K562 (cell line): Measurements from ENCODE around the gene TSKS. TPM values are rescaled to one million over a fixed set of nuclear protein-coding genes. Genes with fewer than 3 reads are reported as not detected.

Experiments used
- ATAC-seq: fragments of 200-7000 bp; cut with Tn5 transposase; 3 replicates; pipeline ENCODE4 v1.9.1; 2020; ENCODE audit warnings: moderate library complexity
- BruUV-seq: library from RNA; stranded (reverse); fragments of 400-500 nt; replicated peaks from 2 replicates; lab custom pipeline; 2021; lab: Mats Ljungman, UMichigan
- CTCF ChIA-PET: fragments of 300-600 bp; formaldehyde crosslinking; extraction: SDS; loops from one replicate; lab custom pipeline; 2021; ENCODE audit warnings: low intra/inter-chr PET ratio; lab: Yijun Ruan, JAX
- POLR2A ChIA-PET: fragments of 300-600, 350-650 bp; sonication (Branson Sonifier 250); formaldehyde crosslinking; extraction: SDS; loops from one replicate; lab custom pipeline; 2021; ENCODE audit warnings: antibody characterized with exemption, inconsistent platforms; lab: Yijun Ruan, JAX
- DNase-seq, 4 experiments: peaks; one replicate each; pipeline versions ENCODE4 v3.0.0 to v3.0.0-alpha.2; 2011 to 2018; ENCODE audit warnings: low spot score in 3 of 4, mixed read lengths in 3 of 4; ENCODE audit errors: extremely low read depth in 1 of 4
- FAIRE-seq: peaks from 2 replicates; lab custom pipeline; 2011; peaks lifted over from hg19 to GRCh38; lab: Jason Lieb, UNC
- H2AFZ ChIP-seq: 2 replicates; pipeline ENCODE4 v1.6.0; 2011; ENCODE audit warnings: low read depth, low read length, control low read depth, inconsistent platforms
- H3K27ac ChIP-seq: fragments of 200-600 bp; 3 replicates; pipeline ENCODE4 v1.8.0; 2011; ENCODE audit warnings: low read depth, mild to moderate bottlenecking, control low read depth, inconsistent platforms, low read length, moderate library complexity, mixed read lengths; ENCODE audit errors: extremely low read depth
- H3K27me3 ChIP-seq, 2 experiments: fragments of 300-600 bp in 1 of 2; 2 replicates in 1 of 2; 3 replicates in 1 of 2; pipeline versions ENCODE4 v1.6.0 to v1.8.0; 2011; ENCODE audit warnings: inconsistent platforms in 2 of 2, low read length in 2 of 2, mild to moderate bottlenecking in 1 of 2, mixed read lengths in 1 of 2, moderate library complexity in 1 of 2; ENCODE audit not compliant: control insufficient read depth in 2 of 2, insufficient read depth in 2 of 2
- H3K36me3 ChIP-seq: fragments of 300-600 bp; 3 replicates; pipeline ENCODE4 v1.8.0; 2011; ENCODE audit warnings: mild to moderate bottlenecking, low read length, inconsistent platforms; ENCODE audit not compliant: control insufficient read depth, insufficient read depth
- H3K4me1 ChIP-seq, 2 experiments: fragments of 200-600 bp in 1 of 2; replicated peaks in 1 of 2; 2 replicates in 1 of 2; 3 replicates in 1 of 2; pipeline versions ENCODE4 v1.5.1 to v1.8.0; 2011; ENCODE audit warnings: inconsistent platforms in 2 of 2, low read length in 2 of 2, mild to moderate bottlenecking in 1 of 2, mixed read lengths in 1 of 2, moderate library complexity in 1 of 2; ENCODE audit not compliant: control insufficient read depth in 2 of 2, insufficient read depth in 2 of 2
- H3K4me2 ChIP-seq: 2 replicates; pipeline ENCODE4 v1.6.1; 2011; ENCODE audit warnings: low read length, control low read depth, inconsistent platforms, mixed read lengths; ENCODE audit not compliant: insufficient read depth
- H3K4me3 ChIP-seq: fragments of 200-600 bp; sonication (generic), shearing (Covaris generic); 2 replicates; pipeline ENCODE4 v1.5.1; 2016; ENCODE audit warnings: control low read depth, inconsistent platforms
- H3K79me2 ChIP-seq: fragments of 200-600 bp; 3 replicates; pipeline ENCODE4 v1.8.0; 2011; ENCODE audit warnings: low read length, inconsistent platforms; ENCODE audit not compliant: control insufficient read depth, insufficient read depth
- H3K9ac ChIP-seq, 2 experiments: 2 replicates each; pipeline versions ENCODE4 v1.6.0 to v1.6.1; 2011; ENCODE audit warnings: low read depth in 2 of 2, low read length in 2 of 2, control low read depth in 1 of 2, inconsistent platforms in 1 of 2, mild to moderate bottlenecking in 1 of 2, mixed read lengths in 1 of 2; ENCODE audit not compliant: insufficient read depth in 1 of 2
- H3K9me1 ChIP-seq: one replicate; pipeline ENCODE4 v1.6.0; 2011; ENCODE audit warnings: inconsistent platforms, mild to moderate bottlenecking, low read length, moderate library complexity; ENCODE audit not compliant: control insufficient read depth, insufficient read depth
- H3K9me3 ChIP-seq: replicated peaks from 2 replicates; pipeline ENCODE4 v1.5.1; 2011; ENCODE audit warnings: low read depth, low read length, inconsistent platforms; ENCODE audit not compliant: control insufficient read depth, insufficient read depth
- H4K20me1 ChIP-seq: replicated peaks from 2 replicates; pipeline ENCODE4 v1.6.1; 2011; ENCODE audit warnings: low read length, inconsistent platforms, mixed read lengths; ENCODE audit not compliant: control insufficient read depth, insufficient read depth
- ADNP ChIP-seq: fragments of 200-800 bp; sonication (Bioruptor generic); IDR thresholded peaks from 2 replicates; pipeline ENCODE4 v1.6.1; 2016; ENCODE audit warnings: missing genetic modification characterization, missing compliant biosample characterization
- AFF4 ChIP-seq: sonication (generic); formaldehyde crosslinking; IDR thresholded peaks from 2 replicates; pipeline ENCODE4 v1.8.0; 2023; ENCODE audit warnings: mild to moderate bottlenecking, missing genetic modification reagents
- CTCF ChIP-seq, 3 experiments: IDR thresholded peaks in 2 of 3; conservative IDR thresholded peaks in 1 of 3; 2 replicates each; pipeline ENCODE4 v1.5.1; 2011 to 2012; ENCODE audit warnings: low read length in 3 of 3, mild to moderate bottlenecking in 3 of 3, control low read depth in 2 of 3, improper control_type of control experiment in 1 of 3, inconsistent platforms in 1 of 3, low read depth in 1 of 3, mixed read lengths in 1 of 3, moderate library complexity in 1 of 3; ENCODE audit not compliant: insufficient read depth in 2 of 3
- MBD2 ChIP-seq: sonication (generic); IDR thresholded peaks from 2 replicates; pipeline ENCODE4 v1.6.1; 2016; ENCODE audit warnings: low read depth, borderline replicate concordance
- MTA3 ChIP-seq: fragments of 450-650 bp; formaldehyde crosslinking; IDR thresholded peaks from 2 replicates; pipeline ENCODE4 v1.6.1; 2017; ENCODE audit warnings: mild to moderate bottlenecking, borderline replicate concordance
- POLR2A ChIP-seq: fragments of 450-650 bp; conservative IDR thresholded peaks from 2 replicates; pipeline ENCODE4 v1.6.1; 2016
- POLR2AphosphoS2 ChIP-seq: IDR thresholded peaks from 2 replicates; pipeline ENCODE4 v1.6.1; 2012; ENCODE audit warnings: low read length, improper control_type of control experiment
- RERE ChIP-seq: sonication (generic); formaldehyde crosslinking; IDR thresholded peaks from 2 replicates; pipeline ENCODE4 v1.8.0; 2023; ENCODE audit warnings: missing genetic modification reagents, mild to moderate bottlenecking, borderline replicate concordance
- SLC30A9 ChIP-seq: fragments of 250-450 bp; sonication (Bioruptor Pico); IDR thresholded peaks from 2 replicates; pipeline ENCODE4 v1.8.0; 2022; ENCODE audit warnings: mild to moderate bottlenecking, moderate library complexity
- TBP ChIP-seq: optimal IDR thresholded peaks from 2 replicates; pipeline ENCODE3; 2011; ENCODE audit warnings: low read depth, low read length, improper control_type of control experiment
- ZNF707 ChIP-seq: fragments of 250-450 bp; sonication (Bioruptor Pico); conservative IDR thresholded peaks from 2 replicates; pipeline ENCODE4 v1.8.0; 2022; ENCODE audit warnings: inconsistent platforms, mild to moderate bottlenecking, moderate library complexity
- WGBS: fragments of 100-300 bp; shearing (Covaris generic); methylation state at CpG from one replicate; pipeline ENCODE4 v1.1.6; 2016; ENCODE audit warnings: low coverage, mixed read lengths; ENCODE audit not compliant: insufficient coverage; ENCODE audit errors: missing lambda C conversion rate; 5-methylcytosine and 5-hydroxymethylcytosine counted together
- in situ Hi-C: fragments of 300-500 bp; cut with MboI; formaldehyde crosslinking; loops from 4 replicates; pipeline ENCODE4 v1.15.0; 2018; ENCODE audit warnings: inconsistent platforms, mixed read lengths
- intact Hi-C: fragments of 100-400 bp; cut with micrococcal nuclease; formaldehyde crosslinking; loops from 2 replicates; pipeline ENCODE4 v1.14.2; 2022
- polyA plus RNA-seq, 8 experiments: library from polyadenylated mRNA; depleted of rRNA in 4 of 8; stranded (reverse) in 5 of 8; unstranded in 3 of 8; fragments of >200 nt; fragmentation: Nextera tagmentation in 2 of 8; fragmentation: Illumina TruSeq in 1 of 8; extraction: Ambion mirVana in 2 of 8; extraction: Trizol in 1 of 8; gene quantifications; 2 replicates each; pipeline versions ENCODE4 v1.2.1 to v1.2.3, GENCODE V29; 2011 to 2014; ENCODE audit warnings: inconsistent platforms in 1 of 8, missing spikeins in 1 of 8
- total RNA-seq, 7 experiments: library from RNA; depleted of rRNA in 6 of 7; stranded (reverse); fragments of >200 nt in 6 of 7; fragmentation: Illumina TruSeq in 2 of 7; extraction: Trizol in 2 of 7; gene quantifications; 2 replicates each; pipeline versions ENCODE4 v1.2.1 to v1.2.3, GENCODE V29; 2011 to 2021; ENCODE audit warnings: low replicate concordance in 1 of 7

TSKS gene
- total and polyA plus RNA-seq, 9 of the 15 experiments (the other 6 are each of a cell fraction or from before 2014, with no cell fraction given): 0.14 to 4.5 (median 0.80) TPM

- Histone ChIP-seq H3K9me3 (peaks cover 10% of the 10 kb centered on the region), H4K20me1 (no peaks in the 10 kb centered on the region), H3K27ac (peak overlapping the region; percentile 29; the same call in 1 of the 3 replicates), H3K9me1 (no peaks in the 10 kb centered on the region), H3K4me2 (no peak overlapping the region), H3K4me3 (no peak overlapping the region), H3K4me1 (peaks cover 11 to 26% of the 10 kb centered on the region in 2 experiments), H3K36me3 (no peaks in the 10 kb centered on the region), H3K9ac (no peak overlapping the region), H3K79me2 (peaks cover 4% of the 10 kb centered on the region; the same call in 1 of the 3 replicates), H3K27me3 (no peaks in the 10 kb centered on the region), H2AFZ (peak overlapping the region; percentile 84)
- BruUV-seq: no TSS peak
- peak; percentile 90 for FAIRE-seq
- peak in 2 of 4 experiments; percentile 35 to 43 for DNase-seq
- intact Hi-C loops: no loop called here
- POLR2A ChIA-PET: interaction anchor here (1.3 kb wide), 1 partner anchor 12 kb away, joined by 3 read pairs; no protein-coding TSS in a partner anchor
- WGBS: 46% methylated on average over 6 of the region's 6 CpGs
- CTCF ChIA-PET: no interaction called here
- ATAC-seq: 0 out of 3 replicates have a peak, but pooled peaks have one; percentile 31
- in situ Hi-C loops: no loop called here
- TF ChIP-seq MTA3: no peak
- no peak for TF ChIP-seq POLR2A
- no peak for TF ChIP-seq ZNF707 (CRISPR knock-in tag)
- no peak for TF ChIP-seq TBP
- no peak for TF ChIP-seq AFF4
- TF ChIP-seq RERE (CRISPR knock-in tag): no peak
- no peak for TF ChIP-seq POLR2AphosphoS2
- no peak for TF ChIP-seq ADNP (tag)
- no peak for TF ChIP-seq CTCF (IDR thresholded peaks at IDR 0.05 in 2 of 3, conservative IDR thresholded peaks at IDR 0.05 in 1 of 3; ENCODE audit: insufficient read depth in 2 of 3, low read depth in 1 of 3, low read length in 3 of 3)
- no peak for TF ChIP-seq SLC30A9
- peak; percentile 40; the same call in 1 of the 2 replicates for TF ChIP-seq MBD2
These were observed 13.9 kb downstream of the TSKS start for GRCh38 chr19:49749055-49749716.
